Lung (tissue), 12 donors: ENCODE measurements around the gene COL11A1. TPM values are rescaled to one million over a fixed set of nuclear protein-coding genes. Genes with fewer than 3 reads are reported as not detected.

Source experiments
- ATAC-seq: fragments of 200-7000 bp; cut with Tn5 transposase; one replicate; pipeline ENCODE4 v1.9.1; 2020; ENCODE audit warnings: moderate number of reproducible peaks; ENCODE audit not compliant: insufficient read depth, low FRiP score
- DNase-seq, 3 donors: peaks; one replicate each; pipeline ENCODE4 v3.0.0-alpha.2; 2013 to 2017
- H3K27ac ChIP-seq, 2 donors: one replicate each; pipeline ENCODE4 v1.5.1; 2013; ENCODE audit warnings: mild to moderate bottlenecking in 2 of 2, moderate library complexity in 2 of 2, control low read depth in 1 of 2, inconsistent platforms in 1 of 2, low read depth in 1 of 2, low read length in 1 of 2
- H3K27me3 ChIP-seq, 3 donors: one replicate each; pipeline ENCODE4 v1.5.1; 2013; ENCODE audit warnings: low read length in 2 of 3; ENCODE audit not compliant: control insufficient read depth in 3 of 3, insufficient read depth in 3 of 3
- H3K36me3 ChIP-seq, 4 donors: one replicate each; pipeline ENCODE4 v1.5.1; 2013; ENCODE audit warnings: low read length in 4 of 4, mild to moderate bottlenecking in 1 of 4, moderate library complexity in 1 of 4; ENCODE audit not compliant: control insufficient read depth in 4 of 4, insufficient read depth in 4 of 4
- H3K4me1 ChIP-seq, 5 donors: one replicate each; pipeline ENCODE4 v1.5.1; 2013; ENCODE audit warnings: low read length in 5 of 5, mild to moderate bottlenecking in 2 of 5, moderate library complexity in 1 of 5; ENCODE audit not compliant: control insufficient read depth in 5 of 5, insufficient read depth in 5 of 5
- H3K4me3 ChIP-seq: one replicate; pipeline ENCODE4 v1.5.1; 2013; ENCODE audit warnings: mild to moderate bottlenecking, control low read depth, moderate library complexity
- H3K9ac ChIP-seq, 2 donors: one replicate each; pipeline ENCODE4 v1.5.1; 2013; ENCODE audit warnings: low read length in 2 of 2, control low read depth in 1 of 2; ENCODE audit not compliant: insufficient read depth in 1 of 2
- H3K9me3 ChIP-seq, 4 donors: one replicate each; pipeline ENCODE4 v1.5.1; 2013; ENCODE audit warnings: low read length in 3 of 4, mild to moderate bottlenecking in 1 of 4, moderate library complexity in 1 of 4; ENCODE audit not compliant: control insufficient read depth in 4 of 4, insufficient read depth in 3 of 4
- CTCF ChIP-seq: IDR thresholded peaks from 2 replicates; pipeline ENCODE4 v1.5.1; 2012; ENCODE audit warnings: mild to moderate bottlenecking; ENCODE audit errors: control extremely low read depth, extremely low read depth
- WGBS, 2 donors: extraction: QIAGEN DNeasy Blood & Tissue Kit; methylation state at CpG; one replicate each; pipeline ENCODE4 v1.1.7; 2013; 5-methylcytosine and 5-hydroxymethylcytosine counted together
- polyA plus RNA-seq, 2 donors: library from polyadenylated mRNA; stranded (reverse); fragments of 200-250 nt; gene quantifications; one replicate each; pipeline ENCODE4 v1.2.1, GENCODE V29; 2013
- total RNA-seq, 2 donors: library from RNA; depleted of rRNA in 1 of 2; stranded (reverse); fragments of >200 nt in 1 of 2; gene quantifications; one replicate each; pipeline ENCODE4 v1.2.1, GENCODE V29; 2014 to 2021
- donor health status: control.
- donor health status: control.
- donor health status: Bipolar disorder and iron deficiency.
- donor health status: healthy.
- donor health status: DM: yes; HTN: yes; CAD: no.

The COL11A1 gene
- total and polyA plus RNA-seq, 4 donors = 0.33 to 7.5 (median 0.70) TPM

- TF ChIP-seq CTCF = no peak
- Histone ChIP-seq H3K36me3 (no peaks in the 10 kb centered on the region), H3K9ac (no peak overlapping the region), H3K27ac (no peak overlapping the region), H3K4me1 (no peaks in the 10 kb centered on the region), H3K4me3 (no peak overlapping the region), H3K27me3 (no peaks in the 10 kb centered on the region), H3K9me3 (no peaks in the 10 kb centered on the region)
- 74 to 79% methylated on average over 1 of the region's 1 CpG for WGBS, 2 donors
- ATAC-seq = no peak
- no peak for DNase-seq
These were observed 37.1 kb upstream of the COL11A1 start for GRCh38 chr1:103145449-103145848.

- TF ChIP-seq CTCF = no peak
- Histone ChIP-seq H3K9ac (no peak overlapping the region), H3K27ac (no peak overlapping the region), H3K36me3 (no peaks in the 10 kb centered on the region), H3K9me3 (no peaks in the 10 kb centered on the region), H3K4me1 (no peaks in the 10 kb centered on the region), H3K4me3 (no peak overlapping the region), H3K27me3 (no peaks in the 10 kb centered on the region)
- ATAC-seq (no peak), DNase-seq (no peak)
- WGBS, 2 donors = 77 to 80% methylated on average over 2 of the region's 2 CpGs
These were observed 36.4 kb upstream of the COL11A1 start for GRCh38 chr1:103144681-103145080.

GRCh38 chr1:103142461-103142860, 34.1 kb upstream of the COL11A1 start:
- no peak for TF ChIP-seq CTCF
- Histone ChIP-seq H3K36me3 (no peaks in the 10 kb centered on the region), H3K27ac (no peak overlapping the region), H3K9me3 (no peaks in the 10 kb centered on the region), H3K4me1 (no peaks in the 10 kb centered on the region), H3K9ac (no peak overlapping the region), H3K27me3 (no peaks in the 10 kb centered on the region), H3K4me3 (no peak overlapping the region)
- DNase-seq = no peak
- no peak for ATAC-seq
- 55 to 57% methylated on average over 2 of the region's 2 CpGs for WGBS, 2 donors

GRCh38 chr1:103129796-103130195, 21.5 kb upstream of the COL11A1 start:
- DNase-seq = no peak
- no peak overlapping the region for H3K27ac ChIP-seq
- 78% methylated on average over 1 of the region's 1 CpG for WGBS, 2 donors
- H3K4me3 ChIP-seq = no peak overlapping the region
- ATAC-seq = no peak
- TF ChIP-seq CTCF = no peak
- H3K9ac ChIP-seq = no peak overlapping the region
- H3K27me3 ChIP-seq = no peaks in the 10 kb centered on the region
- H3K36me3 ChIP-seq = no peaks in the 10 kb centered on the region
- no peaks in the 10 kb centered on the region for H3K4me1 ChIP-seq
- H3K9me3 ChIP-seq = no peaks in the 10 kb centered on the region
